Measurements from ENCODE around the gene FNBP1.
A peak's percentile ranks its signal among the peaks of the same experiment; 100 is the strongest.

FNBP1 gene

DNA sequence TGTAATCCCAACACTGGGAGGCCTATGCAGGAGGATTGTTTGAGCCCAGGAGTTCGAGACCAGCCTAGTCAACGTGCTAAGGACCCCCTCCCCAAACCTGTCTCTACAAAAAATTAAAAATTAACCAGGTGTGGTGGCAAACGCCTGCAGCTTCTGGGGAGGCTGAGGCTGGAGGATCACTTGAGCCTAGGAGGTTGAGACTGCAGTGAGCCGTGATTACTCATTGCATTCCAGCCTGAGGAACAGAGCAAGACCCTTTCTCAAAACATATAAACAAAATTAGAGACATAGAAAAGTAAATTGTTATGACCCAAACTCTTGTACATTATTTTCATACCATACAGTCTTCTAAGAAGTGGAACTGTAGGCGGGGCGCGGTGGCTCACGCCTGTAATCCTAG lies 11.8 kb upstream of the FNBP1 start:
- Histone ChIP-seq H3K27me3 (ENCODE audit: insufficient read depth, poor library complexity, severe bottlenecking) (no peaks in the 10 kb centered on the region), H3K27ac (replicated peaks) (peak overlapping the region; percentile 94), H3K4me3 (replicated peaks; ENCODE audit: insufficient read depth, low read length) (peak overlapping the region; percentile 81)
- DNase-seq (ENCODE audit: low read depth in 1 of 2, low spot score in 1 of 2): no peak
- TF ChIP-seq SPI1 (IDR thresholded peaks at IDR 0.05; ENCODE audit: borderline replicate concordance, low read depth): no peak
- no peak for TF ChIP-seq CTCF (IDR thresholded peaks at IDR 0.05; ENCODE audit: insufficient read depth, low read length)
- no peak for TF ChIP-seq GABPA (IDR thresholded peaks at IDR 0.05; ENCODE audit: low read depth)
- TF ChIP-seq REST (IDR thresholded peaks at IDR 0.05; ENCODE audit: insufficient replicate concordance, low read depth): no peak
- no peak for TF ChIP-seq POLR2AphosphoS5 (IDR thresholded peaks at IDR 0.05; ENCODE audit: low read depth)

DNA sequence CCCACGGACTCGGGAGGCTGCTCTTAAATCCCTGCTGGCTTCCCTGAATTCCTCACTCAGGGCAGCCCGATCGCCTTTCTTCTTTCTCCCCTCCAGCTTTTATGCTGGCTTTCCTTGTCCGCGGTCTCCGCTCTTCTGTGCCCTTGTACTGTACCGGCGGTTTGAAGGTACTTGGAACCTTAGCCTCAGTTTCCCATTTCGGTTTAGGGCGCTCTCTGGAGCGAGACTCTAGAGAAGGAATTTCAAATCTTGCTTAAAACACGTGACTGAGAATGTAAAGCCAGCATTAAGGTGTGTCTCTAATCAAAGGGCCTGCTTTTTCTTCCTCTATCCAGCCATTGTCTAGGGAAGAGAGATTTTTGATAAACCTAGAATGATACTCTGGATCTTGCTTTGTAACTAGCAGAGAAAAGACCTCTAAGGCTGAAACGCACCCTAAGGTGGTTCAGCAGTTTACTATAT lies 11.4 kb upstream of the FNBP1 start:
- no peak for DNase-seq (ENCODE audit: low read depth in 1 of 2, low spot score in 1 of 2)
- Histone ChIP-seq H3K4me3 (replicated peaks; ENCODE audit: insufficient read depth, low read length) (peak overlapping the region; percentile 81), H3K27ac (replicated peaks) (peak overlapping the region; percentile 94), H3K27me3 (ENCODE audit: insufficient read depth, poor library complexity, severe bottlenecking) (no peaks in the 10 kb centered on the region)
- TF ChIP-seq SPI1 (IDR thresholded peaks at IDR 0.05; ENCODE audit: borderline replicate concordance, low read depth): no peak
- TF ChIP-seq GABPA (IDR thresholded peaks at IDR 0.05; ENCODE audit: low read depth): no peak
- TF ChIP-seq REST (IDR thresholded peaks at IDR 0.05; ENCODE audit: insufficient replicate concordance, low read depth): no peak
- TF ChIP-seq POLR2AphosphoS5 (IDR thresholded peaks at IDR 0.05; ENCODE audit: low read depth): no peak
- no peak for TF ChIP-seq CTCF (IDR thresholded peaks at IDR 0.05; ENCODE audit: insufficient read depth, low read length)

- TF ChIP-seq GABPA (IDR thresholded peaks at IDR 0.05; ENCODE audit: low read depth) (peak; percentile 79), POLR2AphosphoS5 (IDR thresholded peaks at IDR 0.05; ENCODE audit: low read depth) (peak; percentile 46; the same call in 1 of the 2 replicates), REST (IDR thresholded peaks at IDR 0.05; ENCODE audit: insufficient replicate concordance, low read depth) (no peak), SPI1 (IDR thresholded peaks at IDR 0.05; ENCODE audit: borderline replicate concordance, low read depth) (peak; percentile 72), CTCF (IDR thresholded peaks at IDR 0.05; ENCODE audit: insufficient read depth, low read length) (no peak)
Observed at GRCh38 chr9:130053504-130054324, 10.7 kb upstream of the FNBP1 start, which contains the start of gene GPR107. Gene GPR107, plus strand, starts transcription at chr9:130053906. Its CDS starts 27 bp downstream, at chr9:130053933.

More at GRCh38 chr9:130053504-130054324, 10.7 kb upstream of the FNBP1 start, which contains the start of gene GPR107:
- peak; percentile 65 to 71 for DNase-seq (ENCODE audit: low read depth in 1 of 2, low spot score in 1 of 2)
- H3K4me3 ChIP-seq (replicated peaks; ENCODE audit: insufficient read depth, low read length): peak within 1 kb of the TSS; percentile 81
- H3K27me3 ChIP-seq (ENCODE audit: insufficient read depth, poor library complexity, severe bottlenecking): no peaks in the 10 kb centered on the region
- peak within 1 kb of the TSS; percentile 94 for H3K27ac ChIP-seq (replicated peaks)
